Nephron progenitor cell (in vitro differentiated cells): ENCODE results near the gene BNIPL.

Experiments used
- DNase-seq: peaks from one replicate; pipeline ENCODE4 v3.0.0; 2021
- H3K27ac Mint-ChIP-seq: 2 replicates; pipeline ENCODE4 v1.8.0; 2021; ENCODE audit warnings: mild to moderate bottlenecking, moderate library complexity, mixed read lengths
- H3K27me3 Mint-ChIP-seq: 2 replicates; pipeline ENCODE4 v1.8.0; 2021; ENCODE audit warnings: mild to moderate bottlenecking, low read depth, mixed read lengths; ENCODE audit not compliant: poor library complexity
- H3K36me3 Mint-ChIP-seq: 2 replicates; pipeline ENCODE4 v1.8.0; 2021; ENCODE audit warnings: low read depth, mixed read lengths
- H3K4me1 Mint-ChIP-seq: 2 replicates; pipeline ENCODE4 v1.8.0; 2021; ENCODE audit warnings: mixed read lengths
- H3K4me3 Mint-ChIP-seq: 2 replicates; pipeline ENCODE4 v1.8.0; 2021; ENCODE audit warnings: mild to moderate bottlenecking, moderate library complexity, mixed read lengths
- H3K9me3 Mint-ChIP-seq: 2 replicates; pipeline ENCODE4 v1.8.0; 2021; ENCODE audit warnings: mild to moderate bottlenecking, moderate library complexity, mixed read lengths
- TF ChIP-seq, protein P1 (sequence below): fragments of 200-600 bp; sonication (generic); IDR thresholded peaks from 2 replicates; pipeline ENCODE4 v1.5.0; 2021; ENCODE audit warnings: antibody characterized with exemption

Gene BNIPL

DNA sequence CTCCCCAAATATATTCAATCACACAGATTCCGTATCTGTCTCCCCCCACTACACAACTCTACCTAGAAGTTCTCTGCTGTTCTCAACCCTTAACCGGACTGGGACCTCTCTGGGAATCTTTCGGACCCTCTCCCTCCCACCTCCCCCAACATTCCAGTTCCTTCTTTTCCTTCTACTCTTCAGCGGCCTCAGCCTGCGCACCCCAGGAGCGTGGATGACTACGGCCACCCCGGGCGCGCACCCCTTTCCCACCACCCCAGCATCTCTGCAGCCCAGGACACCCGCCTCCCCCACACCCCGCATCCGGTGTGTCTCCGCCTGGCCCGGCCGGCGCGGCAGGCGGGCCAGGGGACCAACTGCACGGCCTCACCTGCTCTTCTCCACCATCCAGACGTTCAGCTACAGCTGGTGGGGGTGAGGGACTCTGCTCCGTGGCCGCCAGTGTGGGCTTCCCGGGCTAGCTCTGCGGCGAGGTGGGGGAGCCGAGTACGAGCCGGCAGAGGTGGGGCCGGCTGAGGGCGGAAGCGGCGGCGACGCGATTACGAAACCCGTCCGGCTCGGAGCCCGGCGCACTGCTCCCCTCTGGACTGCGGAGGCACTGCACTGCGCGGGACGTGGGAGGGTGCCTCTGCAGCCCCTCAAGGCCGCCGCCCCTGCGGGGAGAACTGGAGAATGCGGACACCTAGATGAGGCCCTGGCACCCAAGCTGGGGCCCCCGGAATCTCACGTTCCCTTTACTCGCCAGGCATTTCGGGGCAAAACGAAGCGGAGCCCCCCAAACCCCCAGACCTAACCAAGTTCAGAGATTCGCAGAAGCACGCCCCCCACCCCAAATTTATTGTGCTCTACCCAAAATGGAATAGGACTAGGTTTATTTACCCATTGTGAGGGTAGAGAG, 23.0 kb downstream of the BNIPL start, which contains the start of gene CDC42SE1:
TSS of gene CDC42SE1 (minus strand) at position 514 of the 898 bp plus-strand sequence. CDS start 3,892 bp downstream, outside the sequence.
- TF ChIP-seq, protein P1, sequence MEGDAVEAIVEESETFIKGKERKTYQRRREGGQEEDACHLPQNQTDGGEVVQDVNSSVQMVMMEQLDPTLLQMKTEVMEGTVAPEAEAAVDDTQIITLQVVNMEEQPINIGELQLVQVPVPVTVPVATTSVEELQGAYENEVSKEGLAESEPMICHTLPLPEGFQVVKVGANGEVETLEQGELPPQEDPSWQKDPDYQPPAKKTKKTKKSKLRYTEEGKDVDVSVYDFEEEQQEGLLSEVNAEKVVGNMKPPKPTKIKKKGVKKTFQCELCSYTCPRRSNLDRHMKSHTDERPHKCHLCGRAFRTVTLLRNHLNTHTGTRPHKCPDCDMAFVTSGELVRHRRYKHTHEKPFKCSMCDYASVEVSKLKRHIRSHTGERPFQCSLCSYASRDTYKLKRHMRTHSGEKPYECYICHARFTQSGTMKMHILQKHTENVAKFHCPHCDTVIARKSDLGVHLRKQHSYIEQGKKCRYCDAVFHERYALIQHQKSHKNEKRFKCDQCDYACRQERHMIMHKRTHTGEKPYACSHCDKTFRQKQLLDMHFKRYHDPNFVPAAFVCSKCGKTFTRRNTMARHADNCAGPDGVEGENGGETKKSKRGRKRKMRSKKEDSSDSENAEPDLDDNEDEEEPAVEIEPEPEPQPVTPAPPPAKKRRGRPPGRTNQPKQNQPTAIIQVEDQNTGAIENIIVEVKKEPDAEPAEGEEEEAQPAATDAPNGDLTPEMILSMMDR = peak; percentile 73
- Mint-ChIP-seq H3K27me3 (no peaks in the 10 kb centered on the region), H3K4me3 (peak within 1 kb of the TSS; percentile 87), H3K27ac (peak within 1 kb of the TSS; percentile 87), H3K9me3 (no peaks in the 10 kb centered on the region), H3K4me1 (peaks cover 78% of the 10 kb centered on the region), H3K36me3 (peaks cover 34% of the 10 kb centered on the region)
- peak; percentile 84 for DNase-seq

DNA sequence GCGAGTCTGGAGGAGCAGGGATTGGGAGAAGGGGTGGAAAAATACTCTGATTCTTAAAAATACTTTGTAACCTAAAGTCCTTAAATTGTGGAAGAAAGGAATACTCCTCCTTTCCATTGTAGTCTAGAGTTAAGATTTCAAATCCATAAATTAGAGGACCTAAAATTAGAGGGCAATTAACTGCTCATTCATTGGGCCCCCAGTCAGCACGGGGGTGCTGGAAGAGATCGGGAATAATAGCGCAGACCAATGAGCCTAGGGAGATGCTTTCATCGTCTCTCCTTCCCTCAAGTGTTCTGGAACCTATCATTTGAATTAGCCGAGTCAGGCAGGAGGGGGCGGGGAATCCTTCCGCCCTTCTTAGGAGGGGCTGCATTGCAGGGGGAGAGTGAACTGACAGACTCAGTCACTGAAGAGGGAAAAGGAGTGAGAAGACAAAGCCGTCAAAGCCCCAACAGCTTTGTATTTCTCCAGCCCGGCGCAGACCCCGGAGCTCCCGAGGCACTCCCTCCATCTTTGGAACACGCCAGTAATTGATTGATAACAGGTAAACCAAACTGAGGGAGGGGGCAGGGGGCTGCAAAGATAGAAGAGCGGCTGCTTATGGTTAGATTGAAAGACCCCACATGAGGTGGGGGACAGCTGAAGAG, 23.7 kb downstream of the BNIPL start, which contains the start of gene MLLT11:
TSS of gene MLLT11 (plus strand) at position 391 of the 650 bp plus-strand sequence. CDS start 6,828 bp downstream, outside the sequence.
- Mint-ChIP-seq H3K27me3 (no peaks in the 10 kb centered on the region), H3K9me3 (no peaks in the 10 kb centered on the region), H3K4me1 (peaks cover 79% of the 10 kb centered on the region), H3K27ac (peak within 1 kb of the TSS; percentile 87), H3K36me3 (peaks cover 32% of the 10 kb centered on the region), H3K4me3 (peak within 1 kb of the TSS; percentile 87)
- peak; percentile 75 for DNase-seq
- TF ChIP-seq, protein P1 = no peak

DNA sequence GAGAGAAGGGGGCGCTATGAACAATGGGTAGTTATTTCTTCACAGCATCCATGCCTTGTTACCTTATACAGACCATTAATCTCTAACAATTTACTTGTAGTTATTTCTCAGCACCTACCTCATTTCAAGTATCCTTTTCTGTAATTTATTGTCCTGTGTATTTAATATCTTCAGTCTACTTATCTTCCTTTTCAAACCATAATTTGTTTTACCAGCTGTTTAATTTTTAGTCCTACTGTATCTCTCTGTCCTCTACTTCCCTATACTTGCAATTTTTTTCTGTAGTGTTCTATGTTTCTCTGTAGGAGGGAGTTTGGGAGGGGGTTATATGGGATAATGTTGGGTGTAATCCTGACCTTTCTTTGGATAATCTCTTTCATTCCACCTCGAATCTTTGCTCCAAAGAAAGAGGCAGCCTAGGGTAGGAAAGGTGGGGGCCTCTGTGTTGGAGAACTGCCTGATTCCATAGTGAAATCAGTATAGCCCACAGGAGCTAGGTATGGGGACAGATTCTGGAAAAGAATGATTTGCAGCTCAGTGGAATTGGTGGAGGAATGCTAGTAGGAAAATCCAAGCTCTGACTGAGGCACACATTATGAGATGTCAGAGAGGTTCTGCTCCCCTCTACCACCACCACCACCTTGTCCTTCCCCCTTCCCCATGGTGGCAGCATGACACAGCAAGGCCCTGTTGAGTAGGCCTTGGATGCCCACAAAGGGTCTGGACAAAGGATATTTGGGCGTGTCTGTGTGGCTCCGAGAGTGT, 24.5 kb downstream of the BNIPL start:
- Mint-ChIP-seq H3K9me3 (no peaks in the 10 kb centered on the region), H3K27me3 (no peaks in the 10 kb centered on the region)
- DNase-seq = no peak

DNA sequence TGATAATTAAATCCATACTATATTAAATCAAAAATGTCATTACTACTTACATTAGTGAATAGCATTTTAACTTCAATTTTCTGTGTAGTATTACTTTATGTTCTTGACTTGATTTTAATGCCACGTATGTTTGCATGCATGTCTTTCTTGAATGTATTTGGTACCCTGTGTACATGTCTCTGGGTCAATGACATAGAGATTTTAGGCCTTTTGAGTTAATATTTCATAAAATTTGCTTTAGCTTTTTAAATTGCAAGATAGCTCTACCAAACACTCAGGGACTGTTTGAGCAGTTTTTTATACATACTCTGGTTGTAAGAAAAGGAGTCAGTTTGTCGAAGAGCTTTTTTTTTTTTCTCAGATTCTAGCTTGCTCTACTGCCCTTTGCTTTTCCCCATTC, 25.3 kb downstream of the BNIPL start:
- no peaks in the 10 kb centered on the region for H3K9me3 Mint-ChIP-seq
- peak overlapping the region; percentile 87 for H3K4me3 Mint-ChIP-seq
- H3K27me3 Mint-ChIP-seq = no peaks in the 10 kb centered on the region
- no peak for DNase-seq
- no peak overlapping the region for H3K27ac Mint-ChIP-seq
- H3K4me1 Mint-ChIP-seq = peaks cover 67% of the 10 kb centered on the region
- H3K36me3 Mint-ChIP-seq = peaks cover 40% of the 10 kb centered on the region
- TF ChIP-seq, protein P1 = no peak

More for the DNA sequence above, 24.5 kb downstream of the BNIPL start:
- peak overlapping the region; percentile 77 for H3K27ac Mint-ChIP-seq
- TF ChIP-seq, protein P1 = no peak
- H3K4me1 Mint-ChIP-seq = peaks cover 72% of the 10 kb centered on the region
- peak overlapping the region; percentile 87 for H3K4me3 Mint-ChIP-seq
- H3K36me3 Mint-ChIP-seq = peaks cover 36% of the 10 kb centered on the region

DNA sequence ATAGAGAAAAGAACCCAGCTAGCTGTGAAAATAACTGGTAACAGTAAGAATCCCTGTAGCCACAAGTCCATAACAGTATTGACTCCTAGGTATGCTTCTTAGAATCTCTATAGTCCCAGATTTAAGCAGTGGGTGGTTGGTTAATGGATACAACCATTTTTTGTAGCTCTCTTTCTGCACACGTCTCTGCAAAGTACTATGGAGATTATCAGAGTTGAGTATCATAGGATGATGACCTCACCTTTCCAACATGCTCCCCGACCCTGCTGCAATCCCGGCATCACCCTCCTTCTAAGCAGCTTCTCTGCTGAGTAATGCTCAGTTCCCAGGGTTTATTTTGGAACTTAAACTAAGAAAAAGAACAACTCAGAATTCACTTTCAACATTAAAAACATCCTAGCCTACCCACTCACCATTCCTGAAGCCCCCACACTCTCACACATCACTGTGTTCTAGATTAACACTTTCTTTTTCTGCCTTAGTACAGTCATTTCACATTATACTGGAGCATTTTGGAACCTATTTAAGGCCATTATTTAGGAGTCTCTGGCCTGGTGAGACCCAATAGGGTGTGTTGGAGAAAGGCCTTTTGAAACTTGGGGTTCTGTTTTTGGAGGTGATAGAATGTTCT, 26.5 kb downstream of the BNIPL start:
- H3K4me3 Mint-ChIP-seq = peak overlapping the region; percentile 87
- H3K4me1 Mint-ChIP-seq = peaks cover 55% of the 10 kb centered on the region
- H3K9me3 Mint-ChIP-seq = no peaks in the 10 kb centered on the region
- DNase-seq = no peak
- peaks cover 48% of the 10 kb centered on the region for H3K36me3 Mint-ChIP-seq
- H3K27ac Mint-ChIP-seq = no peak overlapping the region
- TF ChIP-seq, protein P1 = no peak
- no peaks in the 10 kb centered on the region for H3K27me3 Mint-ChIP-seq
